Placental pericyte (primary cell): ENCODE measurements around the gene TNS4. TPM values are rescaled to one million over a fixed set of nuclear protein-coding genes. Genes with fewer than 3 reads are reported as not detected.

Experiments used
- total RNA-seq: library from RNA; depleted of rRNA; stranded (reverse); fragments of >200 nt; gene quantifications from 2 replicates; pipeline ENCODE4 v1.2.3, GENCODE V29; 2012

The TNS4 gene
- 0.14 TPM in 1 of 2 replicates, not detected in the other for total RNA-seq

GRCh38 chr17:40501499-40501911 is at the start of gene TNS4:
TNS4 (minus strand) TSS chr17:40501623; CDS start chr17:40496425, 5,198 bp downstream.

GRCh38 chr17:40443196-40443987 is 58.0 kb downstream of the TNS4 start, which contains the start of gene IGFBP4:
IGFBP4 (plus strand) TSS chr17:40443450; CDS start chr17:40443736, 286 bp downstream.

Other genes starting within 250 kb of the TNS4 start
- gene CDC6, start 213.7 kb downstream of the TNS4 start, total RNA-seq, result 33.7 and 40.8 TPM in 2 replicates
- gene RARA, start 192.4 kb downstream of the TNS4 start, total RNA-seq, result 27.6 and 30.4 TPM in 2 replicates
- 0.44 and 3.9 TPM in 2 replicates for gene GJD3, start 136.9 kb downstream of the TNS4 start, total RNA-seq
- gene TOP2A, start 83.7 kb downstream of the TNS4 start, total RNA-seq, result 2.2 and 151 TPM in 2 replicates
- 258 and 263 TPM in 2 replicates for gene IGFBP4, start 58.2 kb downstream of the TNS4 start, total RNA-seq
- under 0.01 TPM in 1 of 2 replicates, not detected in the other for gene CCR7, start 63.8 kb upstream of the TNS4 start, total RNA-seq
- gene SMARCE1, start 146.2 kb upstream of the TNS4 start, total RNA-seq, result 86.0 and 89.0 TPM in 2 replicates
- gene KRT222, start 163.6 kb upstream of the TNS4 start, total RNA-seq, result not detected in 2 replicates
- gene KRT24, start 202.1 kb upstream of the TNS4 start, total RNA-seq, result 0.14 TPM in 1 of 2 replicates, not detected in the other